HFF-Myc (cell line): ENCODE measurements around the gene MPV17.
"Not testable (repeated sequence)": the region's sequence is repeated elsewhere in the genome, so short reads cannot be mapped to it uniquely, and the experiment has no call there.

Experiments used
- DNase-seq: peaks from one replicate; pipeline ENCODE4 v3.0.0-alpha.2; 2011; ENCODE audit warnings: low read depth; ENCODE audit errors: extremely low read depth
- H3K4me3 ChIP-seq: replicated peaks from 2 replicates; pipeline ENCODE4 v1.5.1; 2011; ENCODE audit warnings: low read depth, mild to moderate bottlenecking, control low read depth, low read length
- CTCF ChIP-seq: IDR thresholded peaks from 2 replicates; pipeline ENCODE4 v1.5.1; 2012; ENCODE audit warnings: mild to moderate bottlenecking, low read depth, low read length, control low read depth; ENCODE audit errors: missing control alignments

The MPV17 gene

DNA sequence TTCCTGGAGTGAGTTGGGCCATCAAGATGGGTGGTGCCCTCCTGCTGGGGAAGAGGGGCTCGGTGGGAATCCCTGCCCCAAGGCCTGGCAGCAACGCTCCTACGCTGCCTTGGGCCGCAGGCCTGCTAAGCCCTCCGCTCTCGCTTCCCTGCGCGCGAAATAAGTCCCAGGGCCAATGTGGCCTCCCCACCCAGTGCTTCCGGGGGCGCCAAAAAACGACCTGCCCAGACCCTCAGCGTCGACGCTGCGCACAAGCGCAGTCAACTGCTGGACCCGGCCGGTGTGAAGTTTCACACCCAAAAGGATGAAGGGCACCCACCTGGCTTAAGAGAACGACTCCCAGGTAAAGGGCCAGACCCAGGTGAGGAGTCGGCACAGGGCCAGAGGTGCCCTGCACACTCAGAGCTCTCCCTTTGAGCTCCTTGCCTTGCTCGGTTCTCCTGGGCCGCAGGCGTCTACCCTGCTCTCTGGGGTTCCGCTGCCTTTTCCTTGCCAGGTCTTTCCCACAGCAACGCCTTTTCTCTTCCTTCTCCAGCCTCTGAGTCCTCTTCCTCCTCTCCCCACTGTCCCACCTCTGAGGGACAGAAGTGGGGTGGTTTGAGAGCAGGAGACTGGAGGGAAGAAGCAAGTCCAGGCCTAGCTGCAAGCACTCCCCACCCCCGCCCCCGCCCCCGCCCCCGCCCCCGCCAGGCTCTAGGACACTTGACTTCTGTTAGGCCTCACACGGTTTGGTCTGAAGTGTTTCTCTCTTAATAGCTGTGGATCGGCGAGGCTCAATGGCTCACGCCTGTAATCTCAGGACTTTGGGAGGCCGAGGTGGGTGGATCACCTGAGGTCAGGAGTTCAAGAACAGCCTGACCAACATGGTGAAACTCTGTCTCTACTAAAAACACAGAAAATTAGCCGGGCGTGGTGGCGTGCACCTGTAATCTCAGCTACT lies 47.4 kb downstream of the MPV17 start, which contains the start of gene DNAJC5G:
TSS of gene DNAJC5G (plus strand) at position 223 of the 940 bp plus-strand sequence. CDS start 1,296 bp downstream, outside the sequence.
- no peak for DNase-seq
- TF ChIP-seq CTCF, result no peak
- no peak within 1 kb of the TSS for H3K4me3 ChIP-seq

DNA sequence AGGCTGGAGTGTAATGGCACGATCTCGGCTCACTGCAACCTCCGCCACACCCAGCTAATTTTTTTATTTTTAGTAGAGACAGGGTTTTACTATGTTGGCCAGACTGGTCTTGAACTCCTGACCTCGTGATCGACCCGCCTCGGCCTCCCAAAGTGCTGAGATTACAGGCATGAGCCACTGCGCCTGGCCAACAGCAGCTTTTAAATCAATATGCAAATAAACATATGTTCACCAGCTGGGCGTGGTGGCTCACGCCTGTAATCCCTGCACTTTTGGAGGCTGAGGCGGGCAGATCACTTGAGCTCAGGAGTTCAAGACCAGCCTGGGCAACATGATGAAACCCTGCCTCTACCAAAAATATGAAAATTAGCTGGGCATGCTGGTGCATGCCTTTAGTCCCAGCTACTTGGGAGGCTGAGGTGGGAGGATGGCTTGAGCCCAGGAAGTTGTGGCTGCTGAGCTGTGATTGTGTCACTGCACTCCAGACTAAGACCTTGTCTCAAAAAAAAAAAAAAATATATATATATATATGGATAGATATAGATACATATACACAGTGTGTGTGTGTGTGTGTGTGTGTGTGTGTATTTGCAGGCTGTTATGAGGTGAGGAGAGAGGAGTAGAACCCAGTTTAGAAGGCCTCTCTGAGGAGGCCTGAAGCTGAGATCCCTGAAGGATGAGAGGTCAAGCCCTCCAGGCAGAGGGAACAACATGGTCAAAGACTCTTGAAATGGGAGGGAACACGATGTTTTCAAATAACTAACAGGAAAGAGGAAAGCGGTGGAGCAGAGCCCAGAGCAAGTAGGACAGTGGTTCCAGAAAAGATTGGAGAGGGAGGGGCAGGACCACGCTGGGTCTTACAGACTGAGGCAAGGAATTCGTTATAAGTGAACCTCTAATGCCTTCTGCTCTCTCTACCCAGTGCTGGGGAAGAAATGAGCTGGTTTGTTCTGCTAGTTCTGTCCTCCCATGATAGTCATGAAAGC lies 50.1 kb downstream of the MPV17 start:
- H3K4me3 ChIP-seq, DNase-seq: not testable (repeated sequence)

DNA sequence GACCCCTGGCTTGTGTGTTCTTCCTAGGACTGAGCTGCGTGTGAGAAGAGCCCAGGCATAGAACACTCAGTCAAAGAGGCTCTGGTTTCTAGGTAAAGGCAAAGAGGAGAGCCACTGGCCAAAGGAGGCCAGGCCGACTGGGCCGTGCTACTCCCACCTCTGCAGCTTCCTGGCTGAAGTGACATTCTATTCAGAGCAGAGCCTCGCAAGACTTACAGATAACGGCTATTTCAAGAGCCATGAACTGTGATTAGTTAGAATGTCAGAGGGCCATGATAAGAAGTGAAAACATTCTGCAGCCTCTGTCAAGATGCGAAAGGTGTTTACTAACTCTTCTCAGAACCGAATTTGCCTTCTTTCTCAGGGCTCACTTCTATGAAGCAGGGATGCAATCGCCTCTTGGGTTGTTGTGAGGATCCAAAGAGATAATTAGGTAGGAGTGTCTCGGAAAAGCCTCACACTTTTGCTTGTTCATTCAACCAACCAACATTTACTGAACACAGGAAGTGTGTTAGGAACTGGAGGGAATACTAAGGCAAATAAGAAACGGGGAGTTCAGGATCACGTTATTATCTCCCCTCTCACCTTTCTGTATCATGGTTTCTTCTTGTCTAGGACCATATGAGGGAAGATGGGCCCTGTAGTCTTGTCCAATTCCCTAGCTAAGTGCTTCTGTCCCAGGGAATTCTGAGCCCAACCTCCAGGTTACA lies 51.1 kb downstream of the MPV17 start:
- H3K4me3 ChIP-seq, result no peak overlapping the region
- no peak for TF ChIP-seq CTCF
- DNase-seq, result no peak

- no peak overlapping the region for H3K4me3 ChIP-seq
- DNase-seq, result no peak
- TF ChIP-seq CTCF, result no peak
These were observed 52.2 kb downstream of the MPV17 start for GRCh38 chr2:27270670-27271069.

DNA sequence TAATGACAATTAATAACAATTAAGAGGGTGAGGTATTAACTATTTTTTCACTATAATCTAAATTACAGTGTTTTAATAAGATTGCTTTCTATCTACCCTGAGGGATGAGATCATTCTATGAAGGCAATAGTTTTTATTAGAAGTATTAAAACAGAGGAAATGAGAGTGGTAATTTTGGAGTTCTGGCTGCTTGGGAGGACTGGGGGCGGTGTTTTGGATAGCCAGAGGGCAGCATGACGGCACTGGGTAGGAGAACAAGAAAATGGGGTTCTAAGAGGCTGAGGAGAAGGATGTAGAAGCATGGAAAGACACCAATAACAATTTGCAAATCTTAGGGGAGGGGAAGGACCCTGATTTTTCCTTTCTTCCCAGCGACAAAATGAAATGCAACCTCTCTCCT lies 52.8 kb downstream of the MPV17 start:
- no peak for DNase-seq
- H3K4me3 ChIP-seq, result no peak overlapping the region
- TF ChIP-seq CTCF, result no peak

- DNase-seq, H3K4me3 ChIP-seq: not testable (repeated sequence)
These were observed 54.6 kb downstream of the MPV17 start for GRCh38 chr2:27268296-27268695.

- DNase-seq, result no peak
- TF ChIP-seq CTCF, result no peak
- H3K4me3 ChIP-seq, result no peak overlapping the region
These were observed 57.4 kb downstream of the MPV17 start for GRCh38 chr2:27265536-27265870.
